Activated T-helper 2 cell treated with anti-CD3 and anti-CD28 coated beads, Interferon-gamma antibody, Interleukin-2, Interleukin-4, amounts not matched to agents 10 μg/mL and 5 μg/mL and 100 μg/mL, durations not matched to agents 14 hours and 24 hours and 36 hours (primary cell): ENCODE data around the gene ST3GAL3. TPM values are rescaled to one million over a fixed set of nuclear protein-coding genes. Genes with fewer than 3 reads are reported as not detected.
"Not testable (repeated sequence)": the region's sequence is repeated elsewhere in the genome, so short reads cannot be mapped to it uniquely, and the experiment has no call there.

Source experiments
- DNase-seq: peaks from one replicate; pipeline ENCODE4 v3.0.0; 2021; ENCODE audit warnings: low spot score
- H3K27ac Mint-ChIP-seq: one replicate; pipeline ENCODE4 v1.8.0; 2021; ENCODE audit warnings: mixed read lengths
- H3K27me3 Mint-ChIP-seq: one replicate; pipeline ENCODE4 v1.8.0; 2021; ENCODE audit warnings: low read depth, mixed read lengths
- H3K36me3 Mint-ChIP-seq: one replicate; pipeline ENCODE4 v1.8.0; 2021; ENCODE audit warnings: low read depth, mixed read lengths
- H3K4me1 Mint-ChIP-seq: one replicate; pipeline ENCODE4 v1.8.0; 2021; ENCODE audit warnings: low read depth, mixed read lengths
- H3K4me3 Mint-ChIP-seq: one replicate; pipeline ENCODE4 v1.8.0; 2021; ENCODE audit warnings: low read depth, mild to moderate bottlenecking, moderate library complexity, mixed read lengths
- H3K9me3 Mint-ChIP-seq: one replicate; pipeline ENCODE4 v1.8.0; 2021; ENCODE audit warnings: mixed read lengths
- intact Hi-C: fragments of 100-400 bp; cut with micrococcal nuclease; formaldehyde crosslinking; loops from one replicate; pipeline ENCODE4 v1.15.1; 2023
- total RNA-seq: library from RNA; stranded (reverse); gene quantifications from 2 replicates; pipeline ENCODE4 v1.2.3, GENCODE V29; 2022

Gene ST3GAL3
- total RNA-seq, 1 donor from 2014 or later: 22.0 TPM

- intact Hi-C loops: loop anchor here (1.0 to 5.0 kb wide), 4 partner anchors 56 to 268 kb away; partner anchors contain the start of genes ATP6V0B, IPO13, KDM4A and PTPRF
- Mint-ChIP-seq H3K27ac (peak overlapping the region; percentile 75), H3K9me3 (no peaks in the 10 kb centered on the region), H3K4me3 (peak overlapping the region; percentile 85), H3K27me3 (no peaks in the 10 kb centered on the region), H3K36me3 (peaks cover 43% of the 10 kb centered on the region), H3K4me1 (peaks cover 42% of the 10 kb centered on the region)
- no peak for DNase-seq
Measured at GRCh38 chr1:43706598-43707189, 642 bp upstream of the ST3GAL3 start.

- Mint-ChIP-seq H3K27ac (peak overlapping the region; percentile 85), H3K27me3 (no peaks in the 10 kb centered on the region), H3K36me3 (peaks cover 45% of the 10 kb centered on the region), H3K4me1 (peaks cover 53% of the 10 kb centered on the region), H3K9me3 (no peaks in the 10 kb centered on the region), H3K4me3 (peak overlapping the region; percentile 91)
- DNase-seq: no peak
- intact Hi-C loops: loop anchor here (5.0 kb wide), 2 partner anchors 176 to 239 kb away; partner anchors contain the start of genes IPO13 and PTPRF
Measured at GRCh38 chr1:43708002-43708410, 670 bp downstream of the ST3GAL3 start.

DNA sequence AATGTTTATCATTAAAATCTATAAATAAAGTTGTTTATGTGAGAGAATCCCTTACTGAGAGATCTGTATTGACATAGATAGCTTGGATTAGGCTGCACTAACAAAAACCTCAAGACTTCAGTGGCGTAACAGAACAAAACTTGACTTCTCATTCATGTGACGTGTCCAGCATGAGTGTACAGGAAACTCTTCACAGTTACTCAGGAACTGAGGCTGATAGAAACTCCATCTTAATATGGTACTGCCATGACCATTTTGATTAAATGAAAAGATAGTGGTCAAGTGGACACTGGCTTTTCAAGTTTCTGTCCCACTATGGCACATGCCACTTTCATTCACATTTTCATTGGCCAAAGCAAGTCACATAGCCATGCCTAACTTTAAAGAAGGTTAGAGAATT is 3.7 kb downstream of the ST3GAL3 start:
- H3K9me3 Mint-ChIP-seq: no peaks in the 10 kb centered on the region
- H3K27ac Mint-ChIP-seq: no peak overlapping the region
- H3K4me3 Mint-ChIP-seq: no peak overlapping the region
- intact Hi-C loops: no loop called here
- no peak for DNase-seq
- H3K36me3 Mint-ChIP-seq: peaks cover 26% of the 10 kb centered on the region
- peaks cover 38% of the 10 kb centered on the region for H3K4me1 Mint-ChIP-seq
- H3K27me3 Mint-ChIP-seq: no peaks in the 10 kb centered on the region

DNA sequence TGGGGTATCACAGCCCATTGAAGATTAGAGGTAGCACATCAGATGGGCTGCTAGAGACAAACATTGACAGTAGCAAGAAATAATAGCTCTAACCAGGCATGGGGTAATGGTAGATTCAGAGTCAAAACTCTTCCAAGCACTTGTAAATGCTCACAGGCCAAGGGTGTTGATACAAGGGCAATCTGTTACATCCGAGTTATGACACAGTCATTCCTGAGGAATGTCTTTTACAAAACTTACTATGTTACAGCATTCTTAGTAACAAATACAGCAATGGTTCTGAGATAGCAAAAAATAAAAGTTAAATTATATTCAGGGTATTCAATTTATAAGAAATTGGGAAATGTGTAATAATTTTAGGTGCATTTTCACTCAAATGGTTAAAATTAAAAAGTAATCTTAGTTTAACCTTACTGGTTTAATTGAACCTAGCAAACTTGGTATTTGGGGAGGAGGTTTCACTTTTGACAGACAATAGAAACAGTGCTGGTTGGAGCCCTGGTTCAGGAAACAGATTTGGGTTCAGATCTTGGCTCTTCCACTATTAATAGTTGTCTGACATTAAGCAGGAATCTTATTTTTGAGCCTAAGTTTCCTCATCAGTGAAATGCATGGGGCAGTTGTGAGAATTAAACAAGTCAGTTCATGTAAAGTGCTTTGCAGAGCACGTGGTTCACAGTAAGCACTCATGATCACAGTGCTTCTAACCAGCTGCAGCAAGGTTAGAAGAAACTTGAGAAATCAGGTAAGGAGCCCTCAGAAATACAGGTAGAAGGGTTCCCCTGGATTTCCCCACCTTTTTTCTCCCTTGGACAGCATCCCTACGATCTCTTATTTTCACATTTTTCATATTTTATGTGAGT is 4.4 kb downstream of the ST3GAL3 start:
- Mint-ChIP-seq H3K27ac (no peak overlapping the region), H3K9me3 (no peaks in the 10 kb centered on the region), H3K4me1 (peaks cover 33% of the 10 kb centered on the region), H3K27me3 (no peaks in the 10 kb centered on the region), H3K4me3 (no peak overlapping the region), H3K36me3 (peaks cover 26% of the 10 kb centered on the region)
- no peak for DNase-seq
- intact Hi-C loops: no loop called here

- H3K27me3 Mint-ChIP-seq: no peaks in the 10 kb centered on the region
- H3K36me3 Mint-ChIP-seq: peaks cover 9% of the 10 kb centered on the region
- no peak overlapping the region for H3K27ac Mint-ChIP-seq
- H3K4me3 Mint-ChIP-seq: no peak overlapping the region
- DNase-seq: no peak
- H3K4me1 Mint-ChIP-seq: peaks cover 11% of the 10 kb centered on the region
- no peaks in the 10 kb centered on the region for H3K9me3 Mint-ChIP-seq
- intact Hi-C loops: no loop called here
Measured at GRCh38 chr1:43716559-43717281, 9.4 kb downstream of the ST3GAL3 start.

DNA sequence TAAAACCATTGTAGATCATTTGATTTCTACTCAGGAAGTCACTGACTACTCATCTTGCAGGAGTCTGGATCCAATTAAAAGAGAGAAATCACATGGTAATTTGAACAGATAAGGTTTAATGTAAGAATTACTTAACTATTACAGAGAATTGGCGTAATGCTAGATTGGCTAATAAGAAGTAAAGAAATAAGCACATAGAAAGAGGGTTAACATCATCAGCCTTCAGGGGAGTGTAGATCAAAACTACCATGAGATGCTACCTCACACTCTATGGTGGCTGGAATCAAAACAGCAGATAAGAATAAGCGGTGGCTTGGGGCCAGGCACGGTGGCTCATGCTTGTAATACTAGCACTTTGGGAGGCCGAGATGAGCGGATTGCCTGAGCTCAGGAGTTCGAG is 11.7 kb downstream of the ST3GAL3 start:
- no peaks in the 10 kb centered on the region for H3K27me3 Mint-ChIP-seq
- no peak for DNase-seq
- H3K9me3 Mint-ChIP-seq: no peaks in the 10 kb centered on the region
- H3K27ac Mint-ChIP-seq: no peak overlapping the region
- H3K4me1 Mint-ChIP-seq: no peaks in the 10 kb centered on the region
- intact Hi-C loops: no loop called here
- H3K36me3 Mint-ChIP-seq: no peaks in the 10 kb centered on the region
- no peak overlapping the region for H3K4me3 Mint-ChIP-seq

DNA sequence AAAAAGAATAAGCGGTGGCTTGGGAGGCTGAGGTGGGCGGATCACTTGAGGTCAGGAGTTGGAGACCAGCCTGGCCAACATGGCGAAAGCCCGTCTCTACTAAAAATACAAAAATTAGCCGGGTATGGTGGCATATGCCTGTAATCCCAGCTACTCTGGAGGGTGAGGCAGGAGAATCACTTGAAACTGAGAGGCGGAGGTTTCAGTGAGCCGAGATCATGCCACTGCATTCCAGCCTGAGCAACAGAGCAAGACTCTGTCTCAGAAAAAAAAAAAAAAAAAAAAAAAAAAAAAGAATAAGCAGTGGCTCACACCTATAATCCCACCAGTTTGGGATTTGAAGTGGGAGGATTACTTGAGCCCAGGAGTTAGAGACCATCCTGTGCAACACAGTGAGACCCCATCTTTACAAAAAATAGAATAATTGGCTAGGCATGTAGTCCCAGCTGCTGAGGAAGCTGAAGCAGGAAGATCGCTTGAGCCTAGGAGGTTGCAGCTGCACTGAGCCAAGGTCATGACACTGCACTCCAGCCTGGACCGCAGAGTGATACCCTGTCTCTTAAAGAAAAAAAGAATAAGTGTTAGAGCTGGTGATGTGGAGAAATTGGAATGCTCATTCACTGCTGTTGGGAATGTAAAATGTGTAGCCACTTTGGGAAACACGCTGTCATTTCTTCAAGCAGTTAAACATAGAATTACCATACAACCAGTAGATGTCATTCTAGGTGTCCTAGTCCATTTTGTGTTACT is 12.5 kb downstream of the ST3GAL3 start:
- H3K27me3 Mint-ChIP-seq, H3K4me3 Mint-ChIP-seq, H3K4me1 Mint-ChIP-seq, DNase-seq, intact Hi-C loops, H3K27ac Mint-ChIP-seq, H3K9me3 Mint-ChIP-seq, H3K36me3 Mint-ChIP-seq: not testable (repeated sequence)

DNA sequence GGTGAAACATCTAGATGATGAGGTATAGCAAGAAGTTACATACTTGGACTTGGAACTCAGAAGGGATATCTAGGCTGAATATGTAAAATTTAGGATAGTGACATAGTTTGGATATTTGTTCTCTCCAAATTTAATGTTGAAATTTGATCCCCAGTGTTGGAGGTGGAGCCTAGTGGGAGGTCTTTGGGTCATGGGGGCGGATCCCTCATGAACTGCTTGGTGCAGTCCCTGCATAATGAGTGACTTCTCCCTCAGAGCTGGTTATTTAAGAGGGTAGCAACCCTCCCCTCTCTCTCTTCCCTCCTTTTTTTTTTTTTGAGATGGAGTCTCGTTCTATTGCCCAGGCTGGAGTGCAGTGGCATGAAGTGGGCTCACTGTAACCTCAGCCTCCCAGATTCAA is 15.5 kb downstream of the ST3GAL3 start:
- Mint-ChIP-seq H3K27me3 (no peaks in the 10 kb centered on the region), H3K4me3 (no peak overlapping the region), H3K9me3 (no peaks in the 10 kb centered on the region), H3K4me1 (peaks cover 3% of the 10 kb centered on the region), H3K27ac (no peak overlapping the region), H3K36me3 (no peaks in the 10 kb centered on the region)
- intact Hi-C loops: no loop called here
- no peak for DNase-seq

DNA sequence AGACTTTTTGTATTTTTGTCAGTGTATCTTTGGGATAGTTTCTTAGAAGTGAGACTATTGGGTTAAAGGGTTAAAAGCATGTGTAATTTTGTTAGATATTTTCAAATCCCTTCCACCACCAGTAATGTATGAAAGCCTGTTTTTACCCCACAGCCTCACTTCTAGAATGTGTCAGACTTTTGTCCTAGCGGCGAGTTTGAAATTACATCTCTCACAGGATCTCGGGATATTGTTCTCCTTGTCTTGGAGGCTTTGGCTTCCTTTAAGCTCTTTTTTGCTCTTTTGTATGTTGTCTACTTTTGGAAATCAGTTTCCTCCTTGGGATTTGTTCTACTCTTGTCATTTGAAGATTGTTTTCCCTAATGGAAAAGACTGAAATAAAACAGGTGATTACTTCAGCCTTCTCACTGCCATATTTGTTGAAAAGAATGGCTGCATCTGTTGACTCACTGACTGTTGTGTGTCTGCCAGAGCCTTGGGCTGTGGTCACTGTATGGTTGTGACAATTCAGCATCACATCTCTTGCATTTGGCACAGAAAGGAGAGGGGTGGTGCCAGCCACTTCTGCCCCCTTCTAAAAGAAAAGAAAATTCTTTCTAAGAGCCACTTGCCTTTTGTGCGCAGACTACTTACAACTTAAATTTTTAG is 22.6 kb downstream of the ST3GAL3 start:
- Mint-ChIP-seq H3K27ac (no peak overlapping the region), H3K27me3 (no peaks in the 10 kb centered on the region), H3K36me3 (peaks cover under 1% of the 10 kb centered on the region), H3K9me3 (no peaks in the 10 kb centered on the region), H3K4me1 (peaks cover 6% of the 10 kb centered on the region), H3K4me3 (no peak overlapping the region)
- intact Hi-C loops: no loop called here
- no peak for DNase-seq

DNA sequence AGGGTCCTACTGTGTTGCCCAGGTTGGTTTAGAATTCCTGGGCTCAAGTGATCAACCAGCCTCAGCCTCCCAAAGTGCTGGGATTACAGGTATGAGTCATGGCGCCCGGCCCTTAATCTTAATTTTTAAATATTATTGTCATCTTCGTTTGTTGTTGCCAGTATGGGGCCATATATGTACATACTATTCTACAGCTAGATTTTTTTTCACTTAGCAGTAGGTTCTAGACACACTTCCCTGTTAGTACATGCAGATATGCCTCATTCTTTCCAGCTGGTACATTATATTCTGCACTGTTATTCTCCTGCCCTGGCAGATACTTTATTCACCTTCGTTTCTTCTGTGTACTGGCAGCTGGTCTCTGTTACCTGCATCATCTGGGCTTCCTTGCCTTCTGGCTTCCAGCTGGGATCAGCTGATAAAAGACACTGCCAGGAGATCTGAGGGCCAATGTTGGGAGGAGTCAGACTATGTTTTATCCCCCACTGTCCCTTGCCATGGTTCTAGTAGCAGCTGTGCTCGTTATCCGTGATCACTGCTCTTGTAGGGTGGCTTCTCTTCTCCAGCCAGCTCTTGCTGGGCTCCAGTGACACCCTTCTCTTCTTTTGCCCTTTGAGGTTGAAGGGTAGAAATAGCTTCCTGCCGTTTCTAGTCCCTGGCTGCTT is 24.7 kb downstream of the ST3GAL3 start:
- no peak overlapping the region for H3K4me3 Mint-ChIP-seq
- H3K36me3 Mint-ChIP-seq: peaks cover 8% of the 10 kb centered on the region
- peaks cover 6% of the 10 kb centered on the region for H3K4me1 Mint-ChIP-seq
- H3K9me3 Mint-ChIP-seq: no peaks in the 10 kb centered on the region
- DNase-seq: no peak
- intact Hi-C loops: no loop called here
- no peaks in the 10 kb centered on the region for H3K27me3 Mint-ChIP-seq
- no peak overlapping the region for H3K27ac Mint-ChIP-seq

DNA sequence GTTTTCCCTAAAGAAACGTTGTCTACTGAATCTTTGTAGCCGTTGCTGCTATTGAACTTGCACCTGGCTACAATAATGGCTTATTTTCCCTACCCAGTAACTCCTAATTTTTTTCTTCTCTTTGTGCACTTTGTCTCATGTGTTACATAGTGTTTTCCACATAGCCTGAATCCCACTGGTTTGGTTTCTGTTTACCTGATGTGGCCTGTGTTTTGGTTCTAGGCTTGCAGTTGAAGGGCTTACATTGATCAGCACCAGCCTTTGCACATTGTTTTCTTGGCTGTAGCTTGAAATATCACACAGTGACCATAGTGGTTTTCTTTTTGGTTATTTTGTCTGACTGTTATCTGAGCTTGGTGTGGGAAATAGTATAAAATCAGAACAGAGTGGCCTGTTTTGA is 29.5 kb downstream of the ST3GAL3 start:
- Mint-ChIP-seq H3K27ac (no peak overlapping the region), H3K4me1 (no peaks in the 10 kb centered on the region), H3K36me3 (peaks cover 10% of the 10 kb centered on the region), H3K4me3 (no peak overlapping the region), H3K27me3 (no peaks in the 10 kb centered on the region), H3K9me3 (no peaks in the 10 kb centered on the region)
- no peak for DNase-seq
- intact Hi-C loops: no loop called here

- H3K36me3 Mint-ChIP-seq: peaks cover 6% of the 10 kb centered on the region
- H3K27me3 Mint-ChIP-seq: no peaks in the 10 kb centered on the region
- H3K4me1 Mint-ChIP-seq: no peaks in the 10 kb centered on the region
- intact Hi-C loops: no loop called here
- no peaks in the 10 kb centered on the region for H3K9me3 Mint-ChIP-seq
- no peak overlapping the region for H3K27ac Mint-ChIP-seq
- no peak overlapping the region for H3K4me3 Mint-ChIP-seq
- no peak for DNase-seq
Measured at GRCh38 chr1:43742026-43742425, 34.7 kb downstream of the ST3GAL3 start.
